Measurements from ENCODE around the gene ZFP64. TPM values are rescaled to one million over a fixed set of nuclear protein-coding genes. Genes with fewer than 3 reads are reported as not detected.

Gene ZFP64
- total RNA-seq, 2 donors from 2014 or later, result 6.3 to 10.4 TPM

DNA sequence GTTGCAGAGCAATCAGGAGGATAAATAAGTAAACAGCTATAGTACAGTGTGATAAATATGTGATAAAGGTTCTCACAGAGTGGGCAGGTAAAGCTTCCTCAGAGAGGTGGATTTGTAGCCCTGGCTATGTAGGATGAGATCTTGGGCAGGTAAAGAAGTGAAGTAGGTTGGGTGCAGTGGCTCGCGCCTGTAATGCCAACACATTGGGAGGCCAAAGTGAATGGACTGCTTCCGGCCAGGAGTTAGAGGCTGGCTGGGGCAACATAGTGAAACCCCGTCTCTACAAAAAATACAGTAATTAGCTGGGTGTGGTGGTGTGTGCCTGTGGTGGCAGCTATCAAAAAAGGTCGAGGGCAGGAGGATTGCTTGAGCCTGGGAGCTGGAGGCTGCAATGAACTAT, 72.9 kb downstream of the ZFP64 start:
- no peaks in the 10 kb centered on the region for H3K36me3 ChIP-seq (replicated peaks in 1 of 2; ENCODE audit: insufficient read depth in 1 of 2, low read depth in 2 of 2)
- DNase-seq, result no peak
- intact Hi-C loops (cut with DNase I), result no loop called here
- WGBS, 2 donors, result 86 to 90% methylated on average over 5 of the region's 5 CpGs
- H3K4me1 ChIP-seq, result no peaks in the 10 kb centered on the region
- no peak for ATAC-seq
- no peaks in the 10 kb centered on the region for H3K9me3 ChIP-seq
- no peaks in the 10 kb centered on the region for H3K27me3 ChIP-seq
- H3K4me3 ChIP-seq, result no peak overlapping the region
- no peak overlapping the region for H3K27ac ChIP-seq
- TF ChIP-seq, protein P1, sequence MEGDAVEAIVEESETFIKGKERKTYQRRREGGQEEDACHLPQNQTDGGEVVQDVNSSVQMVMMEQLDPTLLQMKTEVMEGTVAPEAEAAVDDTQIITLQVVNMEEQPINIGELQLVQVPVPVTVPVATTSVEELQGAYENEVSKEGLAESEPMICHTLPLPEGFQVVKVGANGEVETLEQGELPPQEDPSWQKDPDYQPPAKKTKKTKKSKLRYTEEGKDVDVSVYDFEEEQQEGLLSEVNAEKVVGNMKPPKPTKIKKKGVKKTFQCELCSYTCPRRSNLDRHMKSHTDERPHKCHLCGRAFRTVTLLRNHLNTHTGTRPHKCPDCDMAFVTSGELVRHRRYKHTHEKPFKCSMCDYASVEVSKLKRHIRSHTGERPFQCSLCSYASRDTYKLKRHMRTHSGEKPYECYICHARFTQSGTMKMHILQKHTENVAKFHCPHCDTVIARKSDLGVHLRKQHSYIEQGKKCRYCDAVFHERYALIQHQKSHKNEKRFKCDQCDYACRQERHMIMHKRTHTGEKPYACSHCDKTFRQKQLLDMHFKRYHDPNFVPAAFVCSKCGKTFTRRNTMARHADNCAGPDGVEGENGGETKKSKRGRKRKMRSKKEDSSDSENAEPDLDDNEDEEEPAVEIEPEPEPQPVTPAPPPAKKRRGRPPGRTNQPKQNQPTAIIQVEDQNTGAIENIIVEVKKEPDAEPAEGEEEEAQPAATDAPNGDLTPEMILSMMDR (IDR thresholded peaks at IDR 0.05), result no peak
- TF ChIP-seq POLR2A (IDR thresholded peaks at IDR 0.05), result no peak

DNA sequence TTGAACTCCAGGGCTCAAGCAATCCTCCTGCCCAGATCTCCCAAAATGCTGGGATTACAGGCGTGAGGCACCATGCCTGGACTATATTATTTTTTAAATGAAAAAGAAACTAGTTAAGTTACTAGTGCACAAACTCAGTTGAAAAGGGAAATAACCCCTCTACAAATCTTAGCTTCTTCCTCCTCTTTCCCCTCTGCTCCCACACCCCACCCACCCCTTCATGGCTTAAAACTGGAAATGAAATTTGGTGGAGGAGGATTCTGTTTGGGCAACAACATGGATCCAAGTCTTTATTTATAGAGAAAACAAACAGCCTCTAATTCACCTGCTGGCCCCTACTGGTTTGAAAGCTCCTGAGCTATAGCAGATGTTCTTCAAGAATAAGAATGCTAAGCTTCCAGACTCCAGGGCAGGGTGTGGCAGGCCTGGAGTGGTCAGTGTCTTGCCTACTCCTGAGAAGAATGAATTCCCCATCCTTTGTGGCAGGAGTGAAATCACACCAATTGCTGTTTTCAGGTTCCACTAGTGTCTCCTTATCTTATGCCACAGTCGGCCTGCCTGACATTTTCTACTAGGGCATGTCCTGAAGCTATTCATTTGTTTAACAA, 73.5 kb downstream of the ZFP64 start:
- WGBS, 2 donors, result 60 to 93% methylated on average over 2 of the region's 2 CpGs
- no peaks in the 10 kb centered on the region for H3K9me3 ChIP-seq
- TF ChIP-seq, protein P1 (IDR thresholded peaks at IDR 0.05), result no peak
- TF ChIP-seq POLR2A (IDR thresholded peaks at IDR 0.05), result no peak
- intact Hi-C loops (cut with DNase I), result no loop called here
- no peak overlapping the region for H3K27ac ChIP-seq
- no peaks in the 10 kb centered on the region for H3K36me3 ChIP-seq (replicated peaks in 1 of 2; ENCODE audit: insufficient read depth in 1 of 2, low read depth in 2 of 2)
- H3K27me3 ChIP-seq, result no peaks in the 10 kb centered on the region
- ATAC-seq, result no peak
- no peaks in the 10 kb centered on the region for H3K4me1 ChIP-seq
- H3K4me3 ChIP-seq, result no peak overlapping the region
- DNase-seq, result no peak

DNA sequence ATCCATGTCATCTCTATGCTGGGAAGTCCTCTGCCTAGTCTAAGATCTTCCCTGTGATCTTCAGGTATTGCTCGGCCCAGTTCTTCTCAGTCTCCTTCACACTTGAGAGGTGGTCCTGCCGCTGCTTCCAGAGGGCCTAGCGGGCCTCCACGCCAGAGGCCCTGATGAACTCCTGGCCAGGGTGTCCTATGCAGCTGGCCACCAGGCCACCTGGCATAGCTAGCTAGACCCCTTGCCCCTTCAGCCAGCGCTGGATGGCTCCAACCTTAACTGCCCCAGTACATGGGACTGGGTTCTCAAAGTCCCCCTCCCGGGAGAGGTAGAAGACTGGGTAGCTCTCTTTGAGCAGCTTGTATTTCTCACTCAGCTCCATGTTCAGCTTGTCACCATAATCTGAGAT, 81.1 kb downstream of the ZFP64 start:
- Histone ChIP-seq H3K27ac (no peak overlapping the region), H3K9me3 (no peaks in the 10 kb centered on the region), H3K27me3 (peaks cover 0 to 10% of the 10 kb centered on the region in 2 donors), H3K4me1 (peaks cover 7% of the 10 kb centered on the region), H3K4me3 (no peak overlapping the region), H3K36me3 (replicated peaks in 1 of 2; ENCODE audit: insufficient read depth in 1 of 2, low read depth in 2 of 2) (no peaks in the 10 kb centered on the region)
- ATAC-seq (no peak), DNase-seq (no peak)
- intact Hi-C loops (cut with DNase I), result no loop called here
- WGBS, 2 donors, result 93 to 97% methylated on average over 3 to 6 of the region's 6 CpGs
- no peak for TF ChIP-seq POLR2A (IDR thresholded peaks at IDR 0.05)
- TF ChIP-seq, protein P1 (IDR thresholded peaks at IDR 0.05), result no peak

DNA sequence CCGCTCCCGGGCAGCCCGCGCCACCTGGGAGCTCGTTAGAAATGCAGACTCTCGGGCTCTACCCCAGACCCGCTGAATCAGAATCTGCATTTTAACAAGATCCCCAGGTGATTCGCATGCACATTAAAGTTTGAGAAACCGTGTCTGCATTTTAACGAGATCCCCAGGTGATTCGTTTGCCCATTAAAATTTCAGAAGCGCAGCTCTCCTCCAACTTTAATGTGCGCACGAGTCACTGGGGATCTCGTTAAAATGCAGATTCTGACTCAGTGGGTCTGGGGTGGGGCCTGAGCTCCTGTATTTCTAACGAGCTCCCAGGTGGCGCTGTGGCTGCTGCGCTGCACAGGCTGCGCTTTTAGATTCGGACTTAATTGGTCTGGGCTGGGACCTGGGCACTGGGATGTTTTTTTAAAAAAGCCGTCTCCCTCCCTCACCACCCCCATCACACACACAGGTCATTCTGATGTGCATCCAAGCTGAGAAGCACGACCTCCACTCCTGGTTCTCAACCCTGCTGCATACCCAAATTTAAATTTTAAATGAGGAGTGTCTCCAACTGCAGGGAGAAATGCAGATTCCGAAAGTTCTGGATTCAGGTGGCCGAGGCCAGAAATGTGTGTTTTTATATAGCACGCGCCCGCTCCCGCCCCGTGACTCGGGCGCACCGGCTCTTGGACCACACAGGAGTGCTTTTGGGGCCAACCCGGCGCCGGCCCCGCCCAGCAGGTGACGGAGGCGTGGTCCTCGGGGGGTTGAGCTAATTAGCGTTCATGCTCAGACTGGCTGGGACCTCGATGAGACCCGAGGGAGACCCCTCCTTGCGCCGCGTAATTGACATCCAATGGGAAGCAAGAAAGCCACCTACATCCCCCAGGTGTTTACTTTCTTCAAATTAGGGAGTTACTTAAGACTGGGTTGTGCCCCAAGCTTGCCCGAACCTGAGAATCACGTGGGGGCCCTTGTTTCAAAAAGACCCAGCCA, 85.8 kb downstream of the ZFP64 start:
- no peak for ATAC-seq
- H3K4me1 ChIP-seq, result peaks cover 23% of the 10 kb centered on the region
- H3K27me3 ChIP-seq, result peaks cover 0 to 24% of the 10 kb centered on the region in 2 donors
- H3K36me3 ChIP-seq (replicated peaks in 1 of 2; ENCODE audit: insufficient read depth in 1 of 2, low read depth in 2 of 2), result no peaks in the 10 kb centered on the region
- WGBS, 2 donors, result 6 to 10% methylated on average over 23 to 47 of the region's 47 CpGs
- intact Hi-C loops (cut with DNase I), result no loop called here
- H3K4me3 ChIP-seq, result no peak overlapping the region
- no peak for TF ChIP-seq POLR2A (IDR thresholded peaks at IDR 0.05)
- TF ChIP-seq, protein P1 (IDR thresholded peaks at IDR 0.05), result no peak
- DNase-seq, result no peak
- H3K9me3 ChIP-seq, result no peaks in the 10 kb centered on the region
- H3K27ac ChIP-seq, result no peak overlapping the region

All from body of pancreas (tissue), 4 donors.